GM10847 (cell line): Measurements from ENCODE around the gene KAT2B.

Source experiments
- POLR2A ChIP-seq: IDR thresholded peaks from 2 replicates; pipeline ENCODE4 v1.6.1; 2011; ENCODE audit not compliant: insufficient read length; ENCODE audit errors: extremely low read depth

Gene KAT2B

GRCh38 chr3:20185679-20186599 lies 145.7 kb downstream of the KAT2B start, which contains the start of gene SGO1:
Gene SGO1, minus strand, starts transcription at chr3:20186206. Its CDS starts 2,179 bp downstream, at chr3:20184027.
- TF ChIP-seq POLR2A: peak; percentile 54

GRCh38 chr3:20186600-20187004 lies 146.4 kb downstream of the KAT2B start:
- no peak for TF ChIP-seq POLR2A

- no peak for TF ChIP-seq POLR2A
These were observed 150.7 kb downstream of the KAT2B start for GRCh38 chr3:20190991-20191390.

- no peak for TF ChIP-seq POLR2A
These were observed 154.7 kb downstream of the KAT2B start for GRCh38 chr3:20194793-20195460.

GRCh38 chr3:20197775-20198174 lies 157.5 kb downstream of the KAT2B start:
- TF ChIP-seq POLR2A: no peak

GRCh38 chr3:20201143-20201542 lies 160.9 kb downstream of the KAT2B start:
- TF ChIP-seq POLR2A: no peak
